ENCODE data around the gene RBM22.

Gene RBM22

GRCh38 chr5:150706776-150707390 is 6.0 kb upstream of the RBM22 start:
- peaks cover 4% of the 10 kb centered on the region for H3K36me3 ChIP-seq (ENCODE audit: control insufficient read depth, insufficient read depth, low read length)
- H3K4me3 ChIP-seq (ENCODE audit: low read depth, low read length), result no peak overlapping the region
- peaks cover 12% of the 10 kb centered on the region for H3K4me1 ChIP-seq (ENCODE audit: control insufficient read depth, insufficient read depth, low read length)
- H3K9me3 ChIP-seq (ENCODE audit: control insufficient read depth, insufficient read depth, low read length), result no peaks in the 10 kb centered on the region
- H3K9ac ChIP-seq (ENCODE audit: low read depth, low read length), result no peak overlapping the region
- no peaks in the 10 kb centered on the region for H3K27me3 ChIP-seq (ENCODE audit: control insufficient read depth, insufficient read depth, low read length)

DNA sequence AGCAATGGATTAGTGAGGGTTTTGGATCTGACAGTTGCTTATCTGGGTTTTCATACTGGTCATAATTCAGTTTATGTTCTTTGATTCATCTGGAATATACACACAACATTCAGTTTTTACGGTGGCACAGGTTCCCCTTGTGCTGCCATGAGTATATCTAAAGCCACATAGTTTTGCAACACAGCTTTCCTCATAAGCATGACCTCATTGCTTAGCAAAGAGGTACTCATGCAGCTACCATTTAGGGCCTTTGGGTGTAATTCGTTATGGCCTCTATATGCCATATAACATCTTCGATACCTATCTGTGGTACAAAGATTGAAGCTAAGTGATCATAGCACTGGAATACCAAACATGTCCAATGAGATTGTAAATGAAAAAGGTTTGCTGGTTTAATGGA is 2.9 kb upstream of the RBM22 start:
- H3K9ac ChIP-seq (ENCODE audit: low read depth, low read length), result no peak overlapping the region
- H3K36me3 ChIP-seq (ENCODE audit: control insufficient read depth, insufficient read depth, low read length), result no peaks in the 10 kb centered on the region
- H3K9me3 ChIP-seq (ENCODE audit: control insufficient read depth, insufficient read depth, low read length), result no peaks in the 10 kb centered on the region
- H3K27me3 ChIP-seq (ENCODE audit: control insufficient read depth, insufficient read depth, low read length), result no peaks in the 10 kb centered on the region
- H3K4me3 ChIP-seq (ENCODE audit: low read depth, low read length), result no peak overlapping the region
- peaks cover 14% of the 10 kb centered on the region for H3K4me1 ChIP-seq (ENCODE audit: control insufficient read depth, insufficient read depth, low read length)

DNA sequence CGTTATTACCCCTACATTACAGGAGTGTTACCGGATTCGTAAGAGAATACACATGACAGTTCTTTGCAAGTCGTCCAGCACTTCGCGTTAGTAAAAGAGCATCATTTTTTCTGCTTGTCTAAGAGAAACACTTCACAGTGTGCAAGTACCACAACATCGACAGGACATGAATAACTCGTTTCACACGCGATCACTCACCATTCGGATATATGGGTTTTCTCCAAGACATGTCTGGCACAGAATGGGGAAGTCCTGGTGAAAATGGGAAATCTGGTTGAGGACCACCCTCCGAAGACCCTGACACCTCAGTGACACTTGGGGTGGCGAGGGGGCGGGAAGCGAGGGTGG is 642 bp downstream of the RBM22 start:
- H3K4me1 ChIP-seq (ENCODE audit: control insufficient read depth, insufficient read depth, low read length), result peaks cover 7% of the 10 kb centered on the region
- peaks cover 22% of the 10 kb centered on the region for H3K36me3 ChIP-seq (ENCODE audit: control insufficient read depth, insufficient read depth, low read length)
- H3K9ac ChIP-seq (ENCODE audit: low read depth, low read length), result peak overlapping the region; percentile 95
- no peaks in the 10 kb centered on the region for H3K27me3 ChIP-seq (ENCODE audit: control insufficient read depth, insufficient read depth, low read length)
- H3K9me3 ChIP-seq (ENCODE audit: control insufficient read depth, insufficient read depth, low read length), result no peaks in the 10 kb centered on the region
- peak overlapping the region; percentile 95 for H3K4me3 ChIP-seq (ENCODE audit: low read depth, low read length)

- H3K4me1 ChIP-seq (ENCODE audit: control insufficient read depth, insufficient read depth, low read length), result peaks cover under 1% of the 10 kb centered on the region
- H3K27me3 ChIP-seq (ENCODE audit: control insufficient read depth, insufficient read depth, low read length), result no peaks in the 10 kb centered on the region
- H3K36me3 ChIP-seq (ENCODE audit: control insufficient read depth, insufficient read depth, low read length), result peaks cover 51% of the 10 kb centered on the region
- no peak overlapping the region for H3K9ac ChIP-seq (ENCODE audit: low read depth, low read length)
- no peaks in the 10 kb centered on the region for H3K9me3 ChIP-seq (ENCODE audit: control insufficient read depth, insufficient read depth, low read length)
- no peak overlapping the region for H3K4me3 ChIP-seq (ENCODE audit: low read depth, low read length)
Measured at GRCh38 chr5:150694612-150695011, 6.2 kb downstream of the RBM22 start.

DNA sequence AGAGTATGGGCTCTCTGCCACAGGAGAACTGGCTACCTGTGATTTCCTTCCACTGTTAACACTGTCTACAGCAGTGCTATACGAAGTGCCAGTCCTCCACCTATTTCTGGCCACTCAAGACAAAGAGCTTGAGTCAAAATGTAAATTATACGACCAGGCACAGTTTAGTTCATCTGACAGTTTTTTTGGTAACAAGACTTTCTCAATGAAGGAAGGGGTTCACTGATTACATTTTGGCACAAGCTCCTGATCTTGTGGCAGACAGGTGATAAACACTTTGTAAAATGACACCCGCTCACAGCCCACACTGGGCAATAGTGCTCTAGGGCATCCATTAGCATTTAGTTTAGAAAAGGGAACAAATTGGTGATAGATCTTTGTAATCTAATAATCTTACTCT is 8.6 kb downstream of the RBM22 start:
- no peak overlapping the region for H3K4me3 ChIP-seq (ENCODE audit: low read depth, low read length)
- no peaks in the 10 kb centered on the region for H3K4me1 ChIP-seq (ENCODE audit: control insufficient read depth, insufficient read depth, low read length)
- no peak overlapping the region for H3K9ac ChIP-seq (ENCODE audit: low read depth, low read length)
- peaks cover 42% of the 10 kb centered on the region for H3K36me3 ChIP-seq (ENCODE audit: control insufficient read depth, insufficient read depth, low read length)
- H3K9me3 ChIP-seq (ENCODE audit: control insufficient read depth, insufficient read depth, low read length), result no peaks in the 10 kb centered on the region
- H3K27me3 ChIP-seq (ENCODE audit: control insufficient read depth, insufficient read depth, low read length), result no peaks in the 10 kb centered on the region

- no peak overlapping the region for H3K9ac ChIP-seq (ENCODE audit: low read depth, low read length)
- H3K4me1 ChIP-seq (ENCODE audit: control insufficient read depth, insufficient read depth, low read length), result no peaks in the 10 kb centered on the region
- H3K4me3 ChIP-seq (ENCODE audit: low read depth, low read length), result no peak overlapping the region
- no peaks in the 10 kb centered on the region for H3K27me3 ChIP-seq (ENCODE audit: control insufficient read depth, insufficient read depth, low read length)
- peaks cover 32% of the 10 kb centered on the region for H3K36me3 ChIP-seq (ENCODE audit: control insufficient read depth, insufficient read depth, low read length)
- H3K9me3 ChIP-seq (ENCODE audit: control insufficient read depth, insufficient read depth, low read length), result no peaks in the 10 kb centered on the region
Measured at GRCh38 chr5:150690760-150691159, 10.1 kb downstream of the RBM22 start.

- H3K9ac ChIP-seq (ENCODE audit: low read depth, low read length), result no peak overlapping the region
- no peaks in the 10 kb centered on the region for H3K4me1 ChIP-seq (ENCODE audit: control insufficient read depth, insufficient read depth, low read length)
- H3K9me3 ChIP-seq (ENCODE audit: control insufficient read depth, insufficient read depth, low read length), result no peaks in the 10 kb centered on the region
- H3K36me3 ChIP-seq (ENCODE audit: control insufficient read depth, insufficient read depth, low read length), result peaks cover 26% of the 10 kb centered on the region
- H3K4me3 ChIP-seq (ENCODE audit: low read depth, low read length), result no peak overlapping the region
- no peaks in the 10 kb centered on the region for H3K27me3 ChIP-seq (ENCODE audit: control insufficient read depth, insufficient read depth, low read length)
Measured at GRCh38 chr5:150689120-150689519, 11.7 kb downstream of the RBM22 start.

DNA sequence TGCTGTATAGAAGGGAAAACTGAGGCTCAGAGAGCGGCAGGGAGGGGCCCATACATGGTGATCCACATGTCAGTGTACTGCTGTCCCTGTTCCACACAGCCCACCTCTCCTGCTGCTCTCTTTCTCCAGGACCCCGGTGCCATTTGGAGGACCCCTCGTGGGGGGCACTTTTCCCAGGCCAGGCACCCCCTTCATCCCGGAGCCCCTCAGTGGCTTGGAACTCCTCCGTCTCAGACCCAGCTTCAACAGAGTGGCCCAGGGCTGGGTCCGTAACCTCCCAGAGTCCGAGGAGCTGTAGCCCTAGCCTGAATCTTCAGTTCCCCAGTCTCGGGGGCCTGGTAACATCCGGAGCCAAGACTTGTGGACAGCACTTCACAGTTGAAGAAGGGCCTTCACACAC is 24.3 kb downstream of the RBM22 start:
- no peaks in the 10 kb centered on the region for H3K27me3 ChIP-seq (ENCODE audit: control insufficient read depth, insufficient read depth, low read length)
- H3K9ac ChIP-seq (ENCODE audit: low read depth, low read length), result no peak overlapping the region
- H3K4me3 ChIP-seq (ENCODE audit: low read depth, low read length), result no peak overlapping the region
- no peaks in the 10 kb centered on the region for H3K9me3 ChIP-seq (ENCODE audit: control insufficient read depth, insufficient read depth, low read length)
- H3K36me3 ChIP-seq (ENCODE audit: control insufficient read depth, insufficient read depth, low read length), result no peaks in the 10 kb centered on the region
- H3K4me1 ChIP-seq (ENCODE audit: control insufficient read depth, insufficient read depth, low read length), result peaks cover 4% of the 10 kb centered on the region

DNA sequence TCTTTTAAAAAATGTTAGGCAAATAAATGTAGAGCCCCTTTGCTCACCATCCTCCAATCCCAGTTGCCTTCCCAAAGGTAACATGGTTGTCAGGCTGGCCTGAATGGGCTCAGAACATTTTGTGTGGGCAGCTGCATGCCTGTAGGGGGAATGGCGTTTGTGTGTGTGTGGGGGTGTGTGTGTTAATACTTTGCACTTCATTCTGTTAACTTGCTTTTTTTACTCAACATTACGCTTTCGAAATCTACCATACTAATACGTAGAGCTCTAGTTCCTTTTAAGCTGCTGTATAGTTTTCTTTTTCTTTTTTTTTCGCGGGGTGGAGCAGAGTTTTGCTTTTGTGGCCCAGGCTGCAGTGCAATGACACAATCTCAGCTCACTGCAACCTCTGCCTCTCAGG is 25.8 kb downstream of the RBM22 start:
- Histone ChIP-seq H3K9me3 (ENCODE audit: control insufficient read depth, insufficient read depth, low read length) (no peaks in the 10 kb centered on the region), H3K9ac (ENCODE audit: low read depth, low read length) (no peak overlapping the region), H3K4me1 (ENCODE audit: control insufficient read depth, insufficient read depth, low read length) (peaks cover 16% of the 10 kb centered on the region), H3K36me3 (ENCODE audit: control insufficient read depth, insufficient read depth, low read length) (no peaks in the 10 kb centered on the region), H3K4me3 (ENCODE audit: low read depth, low read length) (no peak overlapping the region), H3K27me3 (ENCODE audit: control insufficient read depth, insufficient read depth, low read length) (no peaks in the 10 kb centered on the region)

- no peaks in the 10 kb centered on the region for H3K36me3 ChIP-seq (ENCODE audit: control insufficient read depth, insufficient read depth, low read length)
- no peaks in the 10 kb centered on the region for H3K9me3 ChIP-seq (ENCODE audit: control insufficient read depth, insufficient read depth, low read length)
- H3K27me3 ChIP-seq (ENCODE audit: control insufficient read depth, insufficient read depth, low read length), result no peaks in the 10 kb centered on the region
- H3K4me3 ChIP-seq (ENCODE audit: low read depth, low read length), result no peak overlapping the region
- H3K9ac ChIP-seq (ENCODE audit: low read depth, low read length), result no peak overlapping the region
- peaks cover 18% of the 10 kb centered on the region for H3K4me1 ChIP-seq (ENCODE audit: control insufficient read depth, insufficient read depth, low read length)
Measured at GRCh38 chr5:150674341-150674821, 26.5 kb downstream of the RBM22 start.

- Histone ChIP-seq H3K36me3 (ENCODE audit: control insufficient read depth, insufficient read depth, low read length) (no peaks in the 10 kb centered on the region), H3K9me3 (ENCODE audit: control insufficient read depth, insufficient read depth, low read length) (no peaks in the 10 kb centered on the region), H3K27me3 (ENCODE audit: control insufficient read depth, insufficient read depth, low read length) (no peaks in the 10 kb centered on the region), H3K4me1 (ENCODE audit: control insufficient read depth, insufficient read depth, low read length) (peaks cover 18% of the 10 kb centered on the region), H3K4me3 (ENCODE audit: low read depth, low read length) (peak overlapping the region; percentile 94), H3K9ac (ENCODE audit: low read depth, low read length) (peak overlapping the region; percentile 61)
Measured at GRCh38 chr5:150672884-150673275, 28.0 kb downstream of the RBM22 start.

DNA sequence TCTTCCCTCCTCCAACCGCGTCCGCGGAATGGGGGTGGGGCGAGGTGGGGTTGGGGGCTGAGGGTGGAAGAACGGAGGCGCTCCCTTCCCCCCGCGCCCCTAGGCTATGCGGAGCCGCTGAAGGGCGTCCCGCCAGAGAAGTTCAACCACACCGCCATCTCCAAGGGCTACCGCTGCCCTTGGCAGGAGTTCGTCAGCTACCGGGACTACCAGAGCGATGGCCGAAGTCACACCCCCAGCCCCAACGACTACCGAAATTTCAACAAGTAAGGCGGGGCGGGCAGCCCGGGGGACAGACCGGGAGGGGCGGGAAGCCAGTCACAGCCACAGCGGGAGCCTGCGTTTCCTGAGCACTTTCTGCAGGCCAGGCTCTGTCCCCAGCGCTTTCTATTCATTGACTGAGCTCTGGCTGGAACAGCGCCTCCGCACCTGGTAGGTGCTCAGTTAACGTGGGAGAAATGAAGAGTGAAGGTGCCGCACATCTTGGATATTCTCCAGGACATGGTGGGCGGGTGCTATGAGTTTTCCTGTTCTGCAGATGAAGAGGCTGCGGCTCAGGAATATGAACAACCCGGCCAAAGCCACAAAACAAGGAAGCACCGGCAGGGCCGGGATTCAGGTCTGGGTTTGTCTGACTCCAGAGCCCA is 28.5 kb downstream of the RBM22 start:
- peak overlapping the region; percentile 97 for H3K9ac ChIP-seq (ENCODE audit: low read depth, low read length)
- H3K4me1 ChIP-seq (ENCODE audit: control insufficient read depth, insufficient read depth, low read length), result peaks cover 18% of the 10 kb centered on the region
- H3K36me3 ChIP-seq (ENCODE audit: control insufficient read depth, insufficient read depth, low read length), result no peaks in the 10 kb centered on the region
- no peaks in the 10 kb centered on the region for H3K27me3 ChIP-seq (ENCODE audit: control insufficient read depth, insufficient read depth, low read length)
- H3K4me3 ChIP-seq (ENCODE audit: low read depth, low read length), result peak overlapping the region; percentile 94
- H3K9me3 ChIP-seq (ENCODE audit: control insufficient read depth, insufficient read depth, low read length), result no peaks in the 10 kb centered on the region
